GM13976 (cell line): ENCODE results near the gene IQCK.
A peak's percentile ranks its signal among the peaks of the same experiment; 100 is the strongest.
"Not testable (repeated sequence)": the region's sequence is repeated elsewhere in the genome, so short reads cannot be mapped to it uniquely, and the experiment has no call there.

Experiments used
- DNase-seq: peaks from one replicate; pipeline ENCODE4 v3.0.0; 2012; ENCODE audit warnings: low spot score
- CTCF ChIP-seq: IDR thresholded peaks from 2 replicates; pipeline ENCODE4 v1.5.1; 2012; ENCODE audit warnings: borderline replicate concordance, mild to moderate bottlenecking; ENCODE audit not compliant: insufficient read depth; ENCODE audit errors: extremely low read depth, missing control alignments, control extremely low read depth
- in situ Hi-C: fragments of 300-500 bp; cut with MboI; formaldehyde crosslinking; loops from one replicate; pipeline ENCODE4 v1.12.0; 2022; ENCODE audit warnings: low sequenced_read_pairs, mixed read lengths, inconsistent platforms; ENCODE audit not compliant: unreplicated experiment

Gene IQCK

GRCh38 chr16:19716183-19716582 is 1.9 kb upstream of the IQCK start:
- TF ChIP-seq CTCF: no peak
- in situ Hi-C loops: no loop called here
- DNase-seq: no peak

GRCh38 chr16:19716728-19717127 is 1.3 kb upstream of the IQCK start:
- DNase-seq, in situ Hi-C loops: not testable (repeated sequence)

GRCh38 chr16:19717314-19717713 is 757 bp upstream of the IQCK start:
- in situ Hi-C loops: no loop called here
- no peak for DNase-seq
- no peak for TF ChIP-seq CTCF

GRCh38 chr16:19718624-19718965 is 524 bp downstream of the IQCK start:
- no peak for DNase-seq
- no peak for TF ChIP-seq CTCF
- in situ Hi-C loops: no loop called here

- in situ Hi-C loops: no loop called here
- TF ChIP-seq CTCF: no peak
- DNase-seq: no peak
These were observed 4.3 kb downstream of the IQCK start for GRCh38 chr16:19722269-19722952.

- TF ChIP-seq CTCF: no peak
- in situ Hi-C loops: no loop called here
- DNase-seq: no peak
These were observed 4.9 kb downstream of the IQCK start for GRCh38 chr16:19722981-19723380.

- no peak for TF ChIP-seq CTCF
- in situ Hi-C loops: no loop called here
- peak; percentile 34 for DNase-seq
These were observed 10.5 kb downstream of the IQCK start for GRCh38 chr16:19728636-19728965.
